Measurements from ENCODE around the gene LMO2. TPM values are rescaled to one million over a fixed set of nuclear protein-coding genes. Genes with fewer than 3 reads are reported as not detected.

Gene LMO2
- total and polyA plus RNA-seq, 9 donors = 6.9 to 48.2 (median 13.5) TPM

- no peak for DNase-seq
- TF ChIP-seq POLR2A (IDR thresholded peaks at IDR 0.05) (no peak), CTCF (IDR thresholded peaks at IDR 0.05) (no peak), EP300 (IDR thresholded peaks at IDR 0.05) (no peak)
- Histone ChIP-seq H3K27ac (no peak overlapping the region), H3K36me3 (no peaks in the 10 kb centered on the region), H3K4me3 (no peak overlapping the region), H3K9me3 (no peaks in the 10 kb centered on the region), H3K4me1 (ENCODE audit: insufficient read depth) (no peaks in the 10 kb centered on the region), H3K27me3 (no peaks in the 10 kb centered on the region)
- 59 to 79% (median 71%) methylated on average over 2 of the region's 2 CpGs for WGBS, 3 donors
- intact Hi-C loops (cut with DNase I) = loop anchor here in 3 of 4 donors (5.0 to 10.0 kb wide), 4 partner anchors 109 to 509 kb away; no protein-coding TSS in a partner anchor
Measured at GRCh38 chr11:33855500-33855899, 36.4 kb downstream of the LMO2 start.

- Histone ChIP-seq H3K27ac (no peak overlapping the region), H3K36me3 (no peaks in the 10 kb centered on the region), H3K9me3 (no peaks in the 10 kb centered on the region), H3K27me3 (no peaks in the 10 kb centered on the region), H3K4me3 (no peak overlapping the region), H3K4me1 (ENCODE audit: insufficient read depth) (no peaks in the 10 kb centered on the region)
- intact Hi-C loops (cut with DNase I) = no loop called here
- WGBS, 3 donors = 81 to 85% (median 83%) methylated on average over 6 of the region's 6 CpGs
- TF ChIP-seq EP300 (IDR thresholded peaks at IDR 0.05) = no peak
- no peak for TF ChIP-seq CTCF (IDR thresholded peaks at IDR 0.05)
- TF ChIP-seq POLR2A (IDR thresholded peaks at IDR 0.05) = no peak
- DNase-seq = no peak
Measured at GRCh38 chr11:33848717-33849390, 43.0 kb downstream of the LMO2 start.

- no peak overlapping the region for H3K4me3 ChIP-seq
Measured at GRCh38 chr11:33847251-33847650, 44.6 kb downstream of the LMO2 start.

GRCh38 chr11:33844236-33844635 is 47.6 kb downstream of the LMO2 start:
- intact Hi-C loops (cut with DNase I) = no loop called here
- no peak for DNase-seq
- Histone ChIP-seq H3K27me3 (no peaks in the 10 kb centered on the region), H3K4me1 (ENCODE audit: insufficient read depth) (no peaks in the 10 kb centered on the region), H3K4me3 (no peak overlapping the region), H3K27ac (no peak overlapping the region), H3K36me3 (no peaks in the 10 kb centered on the region), H3K9me3 (no peaks in the 10 kb centered on the region)
- TF ChIP-seq CTCF (IDR thresholded peaks at IDR 0.05) (no peak), POLR2A (IDR thresholded peaks at IDR 0.05) (no peak), EP300 (IDR thresholded peaks at IDR 0.05) (no peak)
- 27 to 34% (median 32%) methylated on average over 6 of the region's 6 CpGs for WGBS, 3 donors

More at GRCh38 chr11:33847251-33847650, 44.6 kb downstream of the LMO2 start:
- TF ChIP-seq POLR2A (IDR thresholded peaks at IDR 0.05) (no peak), CTCF (IDR thresholded peaks at IDR 0.05) (no peak), EP300 (IDR thresholded peaks at IDR 0.05) (no peak)
- Histone ChIP-seq H3K4me1 (ENCODE audit: insufficient read depth) (no peaks in the 10 kb centered on the region), H3K27me3 (no peaks in the 10 kb centered on the region), H3K27ac (no peak overlapping the region), H3K36me3 (no peaks in the 10 kb centered on the region), H3K9me3 (no peaks in the 10 kb centered on the region)
- DNase-seq = no peak
- intact Hi-C loops (cut with DNase I) = no loop called here
- 70 to 79% (median 76%) methylated on average over 1 of the region's 1 CpG for WGBS, 3 donors
